CMK (cell line): Measurements from ENCODE around the gene SPACA7.

Experiments used
- DNase-seq: peaks from one replicate; pipeline ENCODE4 v3.0.0-alpha.2; 2010; ENCODE audit warnings: low read depth

The SPACA7 gene

GRCh38 chr13:112447761-112448603, 71.8 kb downstream of the SPACA7 start:
- no peak for DNase-seq

GRCh38 chr13:112448621-112449544, 72.7 kb downstream of the SPACA7 start:
- no peak for DNase-seq

- DNase-seq = no peak
Measured at GRCh38 chr13:112449545-112449930, 73.4 kb downstream of the SPACA7 start.

DNA sequence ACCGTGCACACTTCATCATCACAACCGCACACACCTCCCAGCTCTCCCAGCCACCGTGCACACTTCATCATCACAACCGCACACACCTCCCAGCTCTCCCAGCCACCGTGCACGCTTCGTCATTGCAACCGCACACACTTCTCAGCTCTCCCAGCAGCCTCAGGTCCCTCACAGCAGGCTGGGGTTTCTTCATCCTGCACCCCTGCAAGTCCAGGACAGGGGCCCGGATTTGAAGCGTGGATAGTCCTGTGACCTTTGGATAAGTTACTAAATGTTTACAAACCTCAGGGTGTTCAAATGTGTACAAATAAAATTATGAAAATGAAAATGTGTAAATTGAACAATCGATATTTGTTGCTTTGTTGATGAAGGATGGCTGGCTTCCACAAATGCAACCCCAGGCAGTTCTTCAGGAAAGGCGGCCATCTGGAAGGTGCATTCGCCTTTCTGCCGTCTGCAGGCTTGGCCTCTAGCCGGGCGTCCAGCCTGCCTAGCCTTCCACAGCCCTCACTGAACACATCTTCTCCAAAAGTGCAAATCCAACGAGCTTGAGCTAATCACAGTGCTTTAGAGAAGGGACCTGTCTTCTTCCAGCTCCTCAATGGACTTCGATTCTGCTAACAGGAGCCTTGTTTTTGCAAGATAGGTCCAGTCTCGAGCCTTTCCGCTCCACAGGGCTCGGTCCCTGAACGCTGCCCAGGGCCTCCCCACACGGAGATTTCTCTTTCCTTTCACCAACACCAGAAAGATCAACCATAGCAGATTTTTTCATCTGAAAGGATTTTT, 74.2 kb downstream of the SPACA7 start:
- DNase-seq = no peak

DNA sequence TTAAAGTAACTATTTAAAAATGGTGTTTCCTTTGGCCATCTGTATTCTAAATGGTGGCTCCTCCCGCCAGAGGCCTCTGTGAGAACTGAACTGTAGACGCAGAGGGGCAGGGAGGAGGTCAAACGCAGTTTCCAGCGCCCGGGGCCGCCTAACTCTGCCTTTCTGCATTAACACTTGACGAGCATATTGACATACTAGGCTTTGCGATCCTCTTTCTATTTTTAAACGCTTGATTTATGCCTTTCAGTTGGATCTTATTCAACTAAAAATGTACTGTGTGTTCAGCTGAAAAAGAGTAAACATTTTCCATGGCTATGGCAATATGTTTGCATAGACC, 74.7 kb downstream of the SPACA7 start:
- DNase-seq = no peak

- no peak for DNase-seq
Measured at GRCh38 chr13:112451512-112452379, 75.6 kb downstream of the SPACA7 start.

DNA sequence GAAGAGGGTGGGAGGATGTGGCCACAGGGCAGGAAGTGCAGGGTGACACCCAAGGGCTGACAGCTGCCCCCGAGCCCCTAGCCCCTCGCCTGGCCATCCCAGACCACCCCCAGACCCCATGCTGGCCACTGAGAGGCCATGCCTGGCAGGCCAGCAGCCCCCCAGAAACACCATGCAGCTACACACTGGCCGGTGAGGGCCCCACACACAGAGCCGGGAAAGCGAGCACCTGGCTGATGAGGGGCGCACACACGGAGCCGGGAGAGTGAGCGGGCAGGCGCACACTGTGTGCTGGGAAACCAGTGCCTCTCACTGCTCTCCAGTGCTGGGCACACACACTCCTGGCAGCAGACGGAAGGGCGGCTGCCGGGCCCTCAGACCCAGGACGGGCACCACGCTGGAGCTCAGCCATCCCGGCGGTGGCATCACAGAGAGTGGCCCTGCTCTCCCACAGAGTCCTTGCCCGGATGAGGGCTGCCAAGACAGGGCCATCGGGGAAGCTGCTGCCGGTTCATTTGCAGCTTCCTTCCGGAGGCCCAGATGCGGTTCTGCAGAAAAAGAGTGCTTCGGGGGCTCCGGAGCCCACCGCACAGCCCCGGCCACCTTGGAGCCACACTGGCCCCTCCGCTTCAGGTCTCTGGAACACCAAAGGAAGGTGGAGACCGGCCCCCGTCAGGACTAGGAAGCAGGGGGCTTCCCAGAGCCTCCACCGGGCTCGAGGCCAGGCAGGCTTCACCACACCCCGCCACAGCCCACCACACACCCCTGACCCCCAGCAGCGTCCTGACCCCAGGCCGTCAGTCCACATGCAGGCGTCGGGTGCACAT, 76.4 kb downstream of the SPACA7 start:
- no peak for DNase-seq

DNA sequence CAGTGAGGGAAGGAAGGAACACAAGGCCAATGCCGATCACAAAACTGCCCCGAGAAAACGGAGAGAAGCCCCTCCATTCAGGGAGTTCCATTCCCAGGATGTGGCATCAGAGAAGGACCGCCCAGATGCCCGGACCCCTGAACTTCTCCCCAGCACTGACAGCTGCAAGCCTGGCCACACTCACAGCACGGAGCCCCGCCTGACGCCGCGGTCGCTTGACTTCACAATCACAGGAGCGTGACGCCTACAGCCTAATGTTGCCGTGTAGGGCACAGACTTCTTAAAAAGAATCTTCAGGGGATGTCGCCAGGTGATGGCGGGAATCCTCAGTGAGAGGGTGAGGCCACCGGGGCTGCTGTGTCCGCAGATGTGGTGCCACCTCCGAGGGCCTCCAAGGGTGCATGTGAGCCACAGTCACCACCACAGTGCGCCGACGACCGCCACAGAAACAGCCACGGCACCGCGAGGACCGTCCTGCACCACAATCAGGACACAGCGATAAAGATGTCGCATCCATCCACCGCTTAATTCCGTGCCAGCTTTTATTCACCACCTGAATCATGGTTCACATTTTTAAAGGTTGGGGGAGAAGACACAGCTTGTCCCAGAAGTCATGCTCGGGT, 77.2 kb downstream of the SPACA7 start:
- DNase-seq = no peak

GRCh38 chr13:112453874-112454647, 77.9 kb downstream of the SPACA7 start:
- no peak for DNase-seq

DNA sequence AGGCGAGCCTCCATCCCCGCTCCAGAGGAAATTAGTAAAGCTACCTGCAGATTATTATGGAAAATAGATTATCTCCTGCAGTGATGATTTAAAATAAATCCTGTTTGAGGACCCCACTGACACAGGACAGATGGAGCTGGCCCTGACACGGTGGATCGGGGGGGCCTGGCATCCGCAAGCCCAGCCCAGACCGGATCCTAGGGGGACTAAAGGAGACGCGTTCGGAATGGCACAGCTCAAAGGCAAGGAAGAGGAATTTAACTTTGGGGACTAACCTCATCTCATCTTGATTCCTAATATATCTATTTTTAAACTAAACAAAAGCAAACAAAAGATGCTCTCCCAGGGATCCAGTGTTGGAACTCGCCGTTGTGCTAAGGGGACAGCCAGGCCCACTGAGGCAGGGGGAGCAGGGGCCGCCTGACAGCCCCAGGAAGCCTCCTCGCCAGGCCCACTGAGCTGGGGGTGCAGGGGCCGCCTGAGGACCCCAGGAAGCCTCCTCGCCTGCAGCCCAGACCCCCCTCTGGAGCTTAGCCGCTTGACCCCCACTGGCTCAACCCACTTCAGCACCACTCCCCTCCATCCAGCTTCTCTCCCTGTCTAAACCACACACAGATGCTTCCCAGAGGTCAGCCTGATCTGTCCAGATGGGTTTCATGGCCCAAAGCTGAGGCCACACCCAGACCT, 78.6 kb downstream of the SPACA7 start:
- DNase-seq = no peak

GRCh38 chr13:112455476-112456059, 79.4 kb downstream of the SPACA7 start:
- no peak for DNase-seq

- no peak for DNase-seq
Measured at GRCh38 chr13:112456138-112457056, 80.2 kb downstream of the SPACA7 start.

- no peak for DNase-seq
Measured at GRCh38 chr13:112457081-112457480, 80.9 kb downstream of the SPACA7 start.

DNA sequence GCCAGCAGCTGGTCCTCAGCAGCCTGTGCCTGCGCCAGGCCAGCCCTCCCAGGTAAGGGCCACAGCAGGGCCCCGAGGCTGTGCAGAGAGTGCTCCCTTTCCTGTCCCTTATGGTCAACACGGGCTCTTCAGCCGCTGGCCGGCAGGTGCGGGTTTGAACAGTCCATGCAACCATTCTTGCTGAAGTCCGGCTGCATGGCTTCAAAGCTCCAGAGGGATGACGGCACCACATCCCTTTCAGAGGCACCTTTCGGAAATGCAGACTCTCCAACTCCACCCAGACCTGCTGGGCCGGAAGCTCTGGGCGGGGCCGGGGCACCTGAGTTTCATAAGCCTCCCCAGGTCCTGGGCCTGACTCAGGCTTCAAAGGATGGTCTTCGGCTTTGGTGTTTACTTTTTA, 81.3 kb downstream of the SPACA7 start:
- no peak for DNase-seq

GRCh38 chr13:112462408-112462807, 86.3 kb downstream of the SPACA7 start:
- DNase-seq = no peak

DNA sequence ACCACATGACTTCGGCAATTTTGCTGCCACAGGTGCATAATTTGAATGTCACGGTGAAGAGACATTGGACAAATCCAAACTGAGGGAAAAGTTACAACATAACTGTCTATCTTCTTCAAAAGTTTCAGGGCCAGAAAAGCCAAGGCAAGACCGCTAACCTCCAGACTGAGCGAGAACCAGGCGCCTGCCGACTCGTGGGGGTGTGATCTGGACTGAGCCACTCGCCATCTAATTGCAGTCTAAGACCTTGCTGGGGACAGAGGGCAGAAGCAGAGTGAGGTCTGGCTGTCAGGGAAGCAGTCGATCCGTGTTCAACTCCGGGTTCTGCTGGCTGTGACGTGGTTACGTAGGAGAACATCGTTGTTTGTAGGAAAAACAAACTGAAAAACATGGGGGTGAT, 88.6 kb downstream of the SPACA7 start:
- DNase-seq = no peak
